B cell (primary cell): ENCODE results near the gene SIGLEC8. TPM values are rescaled to one million over a fixed set of nuclear protein-coding genes. Genes with fewer than 3 reads are reported as not detected.

Experiments used
- ATAC-seq: fragments of 200-7000 bp; cut with Tn5 transposase; one replicate; pipeline ENCODE4 v1.10.0; 2021; ENCODE audit warnings: low read depth, mild to moderate bottlenecking, moderate number of reproducible peaks, moderate library complexity
- CTCF ChIA-PET: fragments of 350-600 bp; sonication (Branson Sonifier 250); formaldehyde crosslinking; loops from one replicate; lab custom pipeline; 2021; ENCODE audit warnings: antibody characterized with exemption, inconsistent platforms; lab: Charles Lee
- POLR2A ChIA-PET: fragments of 350-600 bp; sonication (Branson Sonifier 250); formaldehyde crosslinking; loops from one replicate; lab custom pipeline; 2021; ENCODE audit warnings: antibody characterized with exemption; lab: Charles Lee
- DNase-seq: peaks from one replicate; pipeline ENCODE4 v3.0.0; 2013
- H2AFZ ChIP-seq: 2 replicates; pipeline ENCODE4 v1.6.1; 2012; ENCODE audit warnings: mild to moderate bottlenecking, low read depth, low read length; ENCODE audit not compliant: insufficient read depth, poor library complexity, severe bottlenecking
- H3K27ac ChIP-seq, 2 donors: 1 replicate in 1 of 2; 2 replicates in 1 of 2; pipeline ENCODE4 v1.5.1; 2012 to 2013; ENCODE audit warnings: low read length in 2 of 2, mild to moderate bottlenecking in 2 of 2, moderate library complexity in 1 of 2
- H3K27me3 ChIP-seq, 4 experiments: fragments of 200-600 bp in 1 of 4; sonication (generic) in 1 of 4; replicated peaks in 1 of 4; 1 replicate in 2 of 4; 2 replicates in 2 of 4; pipeline versions ENCODE4 v1.6.1 to v1.7.0; 2013 to 2016; ENCODE audit warnings: low read length in 3 of 4, mild to moderate bottlenecking in 2 of 4, mixed read lengths in 1 of 4, moderate library complexity in 1 of 4; ENCODE audit not compliant: insufficient read depth in 4 of 4, control insufficient read depth in 3 of 4; ENCODE audit errors: control extremely low read depth in 1 of 4
- H3K36me3 ChIP-seq, 2 experiments: replicated peaks in 1 of 2; 1 replicate in 1 of 2; 2 replicates in 1 of 2; pipeline versions ENCODE4 v1.6.1 to v1.7.1; 2013; ENCODE audit warnings: low read length in 1 of 2; ENCODE audit not compliant: insufficient read depth in 2 of 2, control insufficient read depth in 1 of 2; ENCODE audit errors: control extremely low read depth in 1 of 2, extremely low read depth in 1 of 2
- H3K4me1 ChIP-seq, 2 donors: fragments of 200-600 bp in 1 of 2; sonication (generic) in 1 of 2; 1 replicate in 1 of 2; 2 replicates in 1 of 2; pipeline versions ENCODE4 v1.5.1 to v1.6.1; 2013 to 2017; ENCODE audit warnings: low read length in 2 of 2; ENCODE audit not compliant: control insufficient read depth in 2 of 2, insufficient read depth in 2 of 2
- H3K4me2 ChIP-seq: replicated peaks from 2 replicates; pipeline ENCODE3; 2012; ENCODE audit warnings: mild to moderate bottlenecking, low read depth, low read length; ENCODE audit not compliant: poor library complexity, severe bottlenecking
- H3K4me3 ChIP-seq, 5 experiments: fragments of 200-600 bp in 1 of 5; sonication (generic) in 1 of 5; 1 replicate in 3 of 5; 2 replicates in 2 of 5; pipeline versions ENCODE4 v1.5.1 to v1.7.0; 2011 to 2016; ENCODE audit warnings: low read length in 4 of 5, mild to moderate bottlenecking in 4 of 5, low read depth in 2 of 5, control low read depth in 1 of 5, moderate library complexity in 1 of 5; ENCODE audit not compliant: insufficient read depth in 1 of 5; ENCODE audit errors: control extremely low read depth in 1 of 5, extremely low read depth in 1 of 5
- H3K79me2 ChIP-seq: fragments of 200-600 bp; sonication (generic); one replicate; pipeline ENCODE4 v1.6.0; 2016; ENCODE audit warnings: low read length; ENCODE audit not compliant: control insufficient read depth, insufficient read depth
- H3K9ac ChIP-seq: fragments of 200-600 bp; sonication (generic); 2 replicates; pipeline ENCODE4 v1.6.1; 2017; ENCODE audit warnings: mild to moderate bottlenecking, low read length, moderate library complexity
- H3K9me3 ChIP-seq, 3 donors: one replicate each; pipeline versions ENCODE4 v1.6.1 to v1.7.1; 2013; ENCODE audit warnings: low read length in 2 of 3; ENCODE audit not compliant: control insufficient read depth in 2 of 3, insufficient read depth in 1 of 3; ENCODE audit errors: control extremely low read depth in 1 of 3
- H4K20me1 ChIP-seq: 2 replicates; pipeline ENCODE4 v1.6.0; 2012; ENCODE audit warnings: mild to moderate bottlenecking, low read length; ENCODE audit not compliant: insufficient read depth, control insufficient read depth, poor library complexity, severe bottlenecking
- H3K27ac Mint-ChIP-seq: one replicate; pipeline ENCODE4 v1.8.0; 2021; ENCODE audit warnings: mixed read lengths
- H3K27me3 Mint-ChIP-seq: one replicate; pipeline ENCODE4 v1.8.0; 2021; ENCODE audit warnings: mixed read lengths
- H3K4me1 Mint-ChIP-seq: one replicate; pipeline ENCODE4 v1.8.0; 2021; ENCODE audit warnings: mixed read lengths
- H3K4me3 Mint-ChIP-seq: one replicate; pipeline ENCODE4 v1.8.0; 2021; ENCODE audit warnings: mixed read lengths
- H3K9me3 Mint-ChIP-seq: one replicate; pipeline ENCODE4 v1.8.0; 2022; ENCODE audit warnings: mixed read lengths; ENCODE audit not compliant: insufficient read depth
- EZH2 ChIP-seq: IDR thresholded peaks from 2 replicates; pipeline ENCODE4 v1.6.1; 2012; ENCODE audit warnings: borderline replicate concordance, low read depth, mild to moderate bottlenecking, moderate library complexity, low read length; ENCODE audit not compliant: insufficient read depth, poor library complexity, severe bottlenecking
- WGBS: methylation state at CpG from one replicate; pipeline ENCODE4 v1.1.5; 2013; ENCODE audit warnings: missing lambda C conversion rate; ENCODE audit not compliant: insufficient coverage; 5-methylcytosine and 5-hydroxymethylcytosine counted together
- intact Hi-C: fragments of 100-400 bp; cut with micrococcal nuclease; formaldehyde crosslinking; loops from one replicate; pipeline ENCODE4 v1.10.0; 2022
- polyA plus RNA-seq: library from polyadenylated mRNA; depleted of rRNA; stranded (reverse); fragments of >200 nt; gene quantifications from 2 replicates; pipeline ENCODE4 v1.2.3, GENCODE V29; 2012
- total RNA-seq, 2 donors: library from RNA; stranded (reverse); fragments of 120-200 nt in 1 of 2; gene quantifications; 1 replicate in 1 of 2; 2 replicates in 1 of 2; pipeline versions ENCODE4 v1.2.3 to v1.2.4, GENCODE V29; 2013 to 2022
- TF ChIP-seq, protein P1 (sequence below): fragments of 200-600 bp; IDR thresholded peaks from one replicate; pipeline ENCODE4 v1.8.0; 2022; ENCODE audit warnings: antibody characterized with exemption, mild to moderate bottlenecking

Gene SIGLEC8
- total and polyA plus RNA-seq, 2 donors (not counting 1 experiment from before 2014, with no cell fraction given), result not detected

DNA sequence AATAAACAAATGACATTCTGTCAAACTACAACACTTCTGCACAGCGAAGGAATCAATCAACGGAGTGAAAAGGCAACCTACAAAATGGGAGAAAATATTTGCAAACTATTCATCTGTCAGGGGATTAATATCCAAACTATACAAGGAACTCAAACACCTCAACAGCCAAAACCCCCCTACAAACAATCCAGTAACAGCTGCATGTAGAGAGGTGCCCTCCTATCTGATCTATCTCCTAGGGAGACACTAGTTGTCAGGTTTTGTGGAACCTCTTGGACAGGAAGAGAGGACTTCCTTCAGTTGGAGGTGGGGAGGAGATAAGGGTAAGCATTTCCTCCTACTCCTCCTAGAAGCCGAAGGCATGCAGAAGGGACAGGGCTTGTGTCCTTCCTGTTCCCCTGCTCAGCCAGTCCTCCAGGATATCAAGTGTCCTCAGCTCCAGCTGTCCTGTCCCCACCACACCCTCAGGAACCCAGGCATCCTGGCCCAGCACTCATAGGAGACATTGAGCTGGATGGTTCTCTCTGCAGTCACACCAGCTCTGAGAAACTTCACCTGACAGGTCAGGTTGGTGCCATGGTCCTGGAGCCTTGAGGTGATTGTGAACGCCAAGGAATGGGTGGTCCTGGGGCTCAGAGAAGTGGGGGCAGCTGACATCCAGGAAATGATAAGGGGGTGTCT, 9.8 kb upstream of the SIGLEC8 start:
- WGBS, result 71% methylated on average over 4 of the region's 4 CpGs
- H3K4me2 ChIP-seq, result no peak overlapping the region
- H3K27ac ChIP-seq, result no peak overlapping the region
- intact Hi-C loops, result no loop called here
- ChIA-PET CTCF (interaction anchor here (0.5 to 19.1 kb wide), 5 partner anchors 48 to 190 kb away, joined by 3 to 681 read pairs (median 5); no protein-coding TSS in a partner anchor), POLR2A (no interaction called here)
- H3K36me3 ChIP-seq, result no peaks in the 10 kb centered on the region
- TF ChIP-seq EZH2, result no peak
- TF ChIP-seq, protein P1, sequence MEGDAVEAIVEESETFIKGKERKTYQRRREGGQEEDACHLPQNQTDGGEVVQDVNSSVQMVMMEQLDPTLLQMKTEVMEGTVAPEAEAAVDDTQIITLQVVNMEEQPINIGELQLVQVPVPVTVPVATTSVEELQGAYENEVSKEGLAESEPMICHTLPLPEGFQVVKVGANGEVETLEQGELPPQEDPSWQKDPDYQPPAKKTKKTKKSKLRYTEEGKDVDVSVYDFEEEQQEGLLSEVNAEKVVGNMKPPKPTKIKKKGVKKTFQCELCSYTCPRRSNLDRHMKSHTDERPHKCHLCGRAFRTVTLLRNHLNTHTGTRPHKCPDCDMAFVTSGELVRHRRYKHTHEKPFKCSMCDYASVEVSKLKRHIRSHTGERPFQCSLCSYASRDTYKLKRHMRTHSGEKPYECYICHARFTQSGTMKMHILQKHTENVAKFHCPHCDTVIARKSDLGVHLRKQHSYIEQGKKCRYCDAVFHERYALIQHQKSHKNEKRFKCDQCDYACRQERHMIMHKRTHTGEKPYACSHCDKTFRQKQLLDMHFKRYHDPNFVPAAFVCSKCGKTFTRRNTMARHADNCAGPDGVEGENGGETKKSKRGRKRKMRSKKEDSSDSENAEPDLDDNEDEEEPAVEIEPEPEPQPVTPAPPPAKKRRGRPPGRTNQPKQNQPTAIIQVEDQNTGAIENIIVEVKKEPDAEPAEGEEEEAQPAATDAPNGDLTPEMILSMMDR, result no peak
- no peaks in the 10 kb centered on the region for H4K20me1 ChIP-seq
- H3K9ac ChIP-seq, result no peak overlapping the region
- no peak overlapping the region for H3K4me3 ChIP-seq
- H3K4me1 ChIP-seq, result peaks cover under 1% of the 10 kb centered on the region in 2 donors
- DNase-seq (no peak), ATAC-seq (no peak)
- no peaks in the 10 kb centered on the region for H3K79me2 ChIP-seq
- Mint-ChIP-seq H3K9me3 (no peaks in the 10 kb centered on the region), H3K4me1 (peaks cover 2% of the 10 kb centered on the region), H3K4me3 (no peak overlapping the region), H3K27ac (no peak overlapping the region), H3K27me3 (peaks cover 48% of the 10 kb centered on the region)
- no peaks in the 10 kb centered on the region for H3K9me3 ChIP-seq
- H3K27me3 ChIP-seq, result peaks cover 0 to 7% (median 3%) of the 10 kb centered on the region in 4 experiments
- H2AFZ ChIP-seq, result no peak overlapping the region

GRCh38 chr19:51466723-51467122, 8.5 kb upstream of the SIGLEC8 start:
- no peak for TF ChIP-seq EZH2
- TF ChIP-seq, protein P1, result no peak
- H3K4me1 Mint-ChIP-seq, result no peaks in the 10 kb centered on the region
- DNase-seq (no peak), ATAC-seq (no peak)
- no peaks in the 10 kb centered on the region for H3K36me3 ChIP-seq
- H4K20me1 ChIP-seq, result no peaks in the 10 kb centered on the region
- H3K27me3 ChIP-seq, result peaks cover 0 to 20% (median 8%) of the 10 kb centered on the region in 4 experiments
- no peak overlapping the region for H3K9ac ChIP-seq
- H3K4me3 ChIP-seq, result no peak overlapping the region
- ChIA-PET CTCF (interaction anchor here (1.2 to 19.1 kb wide), 2 partner anchors 59 to 191 kb away, joined by 5 to 681 read pairs; no protein-coding TSS in a partner anchor), POLR2A (no interaction called here)
- H3K9me3 Mint-ChIP-seq, result no peaks in the 10 kb centered on the region
- no peaks in the 10 kb centered on the region for H3K79me2 ChIP-seq
- H3K4me2 ChIP-seq, result no peak overlapping the region
- peaks cover 48% of the 10 kb centered on the region for H3K27me3 Mint-ChIP-seq
- no peak overlapping the region for H3K4me3 Mint-ChIP-seq
- H3K27ac ChIP-seq, result no peak overlapping the region
- no peak overlapping the region for H3K27ac Mint-ChIP-seq
- intact Hi-C loops, result no loop called here
- no peak overlapping the region for H2AFZ ChIP-seq
- peaks cover 0 to 4% (median 0%) of the 10 kb centered on the region in 3 donors for H3K9me3 ChIP-seq
- WGBS, result no CpG with 5 or more reads among the region's 3 CpGs
- no peaks in the 10 kb centered on the region for H3K4me1 ChIP-seq
